ENCODE measurements around the gene ZSCAN20.

GRCh38 chr1:33455539-33456501 lies 16.6 kb upstream of the ZSCAN20 start:
- TF ChIP-seq POLR2A (IDR thresholded peaks at IDR 0.05; ENCODE audit: low read depth, low read length) (no peak), POLR2AphosphoS5 (IDR thresholded peaks at IDR 0.05; ENCODE audit: low read depth, low read length) (no peak), PAX5 (IDR thresholded peaks at IDR 0.05; ENCODE audit: insufficient read depth, low read length, severe bottlenecking) (no peak), POU2F2 (IDR thresholded peaks at IDR 0.05; ENCODE audit: low read depth, low read length) (no peak)
